HEK293 (cell line): ENCODE measurements around the gene RASGRP3.

ENCODE experiments used
- CTCF ChIA-PET: fragments of 350-600 bp; formaldehyde crosslinking; extraction: SDS; loops from one replicate; lab custom pipeline; 2021; ENCODE audit warnings: antibody characterized with exemption; lab: Yijun Ruan, JAX
- POLR2A ChIA-PET: fragments of 300-600 bp; formaldehyde crosslinking; extraction: SDS; loops from one replicate; lab custom pipeline; 2020; ENCODE audit warnings: antibody characterized with exemption, inconsistent platforms; lab: Yijun Ruan, JAX
- H3K27ac ChIP-seq: fragments of 200-500 bp; sonication (Bioruptor generic); 2 replicates; pipeline ENCODE4 v1.5.1; 2014; ENCODE audit warnings: low read depth, low read length, control low read depth, inconsistent platforms; ENCODE audit errors: extremely low read depth
- H3K36me3 ChIP-seq, 2 experiments: fragments of 200-500 bp in 1 of 2; sonication (Bioruptor generic) in 1 of 2; 1 replicate in 1 of 2; 2 replicates in 1 of 2; pipeline ENCODE4 v1.5.1; 2014 to 2017; ENCODE audit warnings: inconsistent platforms in 2 of 2, low read length in 2 of 2; ENCODE audit not compliant: control insufficient read depth in 2 of 2, insufficient read depth in 1 of 2
- H3K4me1 ChIP-seq: fragments of 200-500 bp; sonication (Bioruptor generic); 2 replicates; pipeline ENCODE4 v1.5.1; 2014; ENCODE audit warnings: mild to moderate bottlenecking, low read length, inconsistent platforms; ENCODE audit not compliant: control insufficient read depth, insufficient read depth
- H3K4me3 ChIP-seq: 2 replicates; pipeline ENCODE4 v1.5.1; 2011; ENCODE audit warnings: low read depth, mild to moderate bottlenecking, control low read depth, low read length, moderate library complexity
- H3K9me3 ChIP-seq: fragments of 200-500 bp; sonication (Bioruptor generic); 2 replicates; pipeline ENCODE4 v1.5.1; 2014; ENCODE audit warnings: low read depth, low read length, inconsistent platforms; ENCODE audit not compliant: control insufficient read depth, insufficient read depth
- HOXA7 ChIP-seq: sonication (generic); formaldehyde crosslinking; IDR thresholded peaks from 2 replicates; pipeline ENCODE4 v1.8.1; 2022; ENCODE audit warnings: missing genetic modification reagents, borderline replicate concordance
- PRDM1 ChIP-seq: fragments of 450-650 bp; formaldehyde crosslinking; IDR thresholded peaks from 2 replicates; pipeline ENCODE4; 2016; ENCODE audit warnings: missing biosample characterization, missing genetic modification characterization
- RBAK ChIP-seq: fragments of 450-650 bp; formaldehyde crosslinking; IDR thresholded peaks from 2 replicates; pipeline ENCODE4 v1.5.1; 2016; ENCODE audit warnings: missing biosample characterization, missing genetic modification characterization
- REPIN1 ChIP-seq: fragments of 450-650 bp; formaldehyde crosslinking; IDR thresholded peaks from 2 replicates; pipeline ENCODE4 v1.5.1; 2017; ENCODE audit warnings: missing biosample characterization, missing genetic modification characterization, low read depth
- SALL2 ChIP-seq: fragments of 450-650 bp; formaldehyde crosslinking; IDR thresholded peaks from 2 replicates; pipeline ENCODE4 v1.5.0; 2017; ENCODE audit warnings: missing biosample characterization, mild to moderate bottlenecking, missing genetic modification characterization, borderline replicate concordance
- SP2 ChIP-seq: fragments of 450-650 bp; formaldehyde crosslinking; IDR thresholded peaks from 2 replicates; pipeline ENCODE4 v1.5.1; 2016; ENCODE audit warnings: missing biosample characterization, missing genetic modification characterization
- SP3 ChIP-seq: fragments of 450-650 bp; formaldehyde crosslinking; IDR thresholded peaks from 2 replicates; pipeline ENCODE4 v1.5.1; 2016; ENCODE audit warnings: missing biosample characterization, missing genetic modification characterization
- ZFHX2 ChIP-seq: fragments of 450-650 bp; formaldehyde crosslinking; conservative IDR thresholded peaks from 2 replicates; pipeline ENCODE4 v1.5.1; 2016; ENCODE audit warnings: missing biosample characterization, missing genetic modification characterization
- ZFP37 ChIP-seq: fragments of 450-650 bp; formaldehyde crosslinking; IDR thresholded peaks from 2 replicates; pipeline ENCODE4 v1.5.1; 2016; ENCODE audit warnings: missing biosample characterization, missing genetic modification characterization
- ZNF239 ChIP-seq: fragments of 450-650 bp; formaldehyde crosslinking; IDR thresholded peaks from 2 replicates; pipeline ENCODE4 v1.5.1; 2016; ENCODE audit warnings: missing biosample characterization, missing genetic modification characterization
- ZNF248 ChIP-seq: fragments of 450-650 bp; formaldehyde crosslinking; IDR thresholded peaks from 2 replicates; pipeline ENCODE4 v1.5.1; 2017; ENCODE audit warnings: missing biosample characterization, missing genetic modification characterization
- ZNF266 ChIP-seq: fragments of 450-650 bp; formaldehyde crosslinking; IDR thresholded peaks from 2 replicates; pipeline ENCODE4 v1.5.1; 2016; ENCODE audit warnings: missing biosample characterization, missing genetic modification characterization, low read depth
- ZNF311 ChIP-seq: fragments of 450-650 bp; formaldehyde crosslinking; IDR thresholded peaks from 2 replicates; pipeline ENCODE4 v1.5.1; 2017; ENCODE audit warnings: missing biosample characterization, missing genetic modification characterization, borderline replicate concordance
- ZNF354C ChIP-seq: fragments of 450-650 bp; formaldehyde crosslinking; IDR thresholded peaks from 2 replicates; pipeline ENCODE4 v1.5.1; 2016; ENCODE audit warnings: missing biosample characterization, missing genetic modification characterization, low read depth, borderline replicate concordance
- ZNF37A ChIP-seq: fragments of 450-650 bp; IDR thresholded peaks from 2 replicates; pipeline ENCODE4 v1.5.1; 2018; ENCODE audit warnings: missing biosample characterization, missing genetic modification characterization
- ZNF404 ChIP-seq: fragments of 450-650 bp; formaldehyde crosslinking; IDR thresholded peaks from 2 replicates; pipeline ENCODE4 v1.5.1; 2017; ENCODE audit warnings: missing biosample characterization, missing genetic modification characterization
- ZNF426 ChIP-seq: fragments of 450-650 bp; formaldehyde crosslinking; IDR thresholded peaks from 2 replicates; pipeline ENCODE4 v1.5.1; 2017; ENCODE audit warnings: missing biosample characterization, missing genetic modification characterization, mild to moderate bottlenecking, inconsistent platforms, moderate library complexity
- ZNF544 ChIP-seq: fragments of 450-650 bp; formaldehyde crosslinking; IDR thresholded peaks from 2 replicates; pipeline ENCODE4 v1.5.0; 2017; ENCODE audit warnings: missing biosample characterization, missing genetic modification characterization
- ZNF558 ChIP-seq: fragments of 450-650 bp; formaldehyde crosslinking; IDR thresholded peaks from 2 replicates; pipeline ENCODE4 v1.5.1; 2016; ENCODE audit warnings: missing biosample characterization, missing genetic modification characterization
- ZNF785 ChIP-seq: fragments of 450-650 bp; formaldehyde crosslinking; IDR thresholded peaks from 2 replicates; pipeline ENCODE4 v1.5.1; 2016; ENCODE audit warnings: missing biosample characterization, missing genetic modification characterization
- ZSCAN23 ChIP-seq: fragments of 450-650 bp; formaldehyde crosslinking; IDR thresholded peaks from 2 replicates; pipeline ENCODE4 v1.5.1; 2016; ENCODE audit warnings: missing biosample characterization, missing genetic modification characterization
- TF ChIP-seq, protein P1 (sequence below): fragments of 450-650 bp; formaldehyde crosslinking; IDR thresholded peaks from 2 replicates; pipeline ENCODE4; 2016; ENCODE audit warnings: missing biosample characterization, missing genetic modification characterization
- TF ChIP-seq, protein P2 (sequence below): fragments of 450-650 bp; formaldehyde crosslinking; IDR thresholded peaks from 2 replicates; pipeline ENCODE4 v1.5.1; 2016; ENCODE audit warnings: missing biosample characterization, missing genetic modification characterization
- TF ChIP-seq, protein P3 (sequence below): fragments of 450-650 bp; formaldehyde crosslinking; IDR thresholded peaks from 2 replicates; pipeline ENCODE4 v1.5.1; 2017; ENCODE audit warnings: missing biosample characterization, missing genetic modification characterization

Gene RASGRP3

DNA sequence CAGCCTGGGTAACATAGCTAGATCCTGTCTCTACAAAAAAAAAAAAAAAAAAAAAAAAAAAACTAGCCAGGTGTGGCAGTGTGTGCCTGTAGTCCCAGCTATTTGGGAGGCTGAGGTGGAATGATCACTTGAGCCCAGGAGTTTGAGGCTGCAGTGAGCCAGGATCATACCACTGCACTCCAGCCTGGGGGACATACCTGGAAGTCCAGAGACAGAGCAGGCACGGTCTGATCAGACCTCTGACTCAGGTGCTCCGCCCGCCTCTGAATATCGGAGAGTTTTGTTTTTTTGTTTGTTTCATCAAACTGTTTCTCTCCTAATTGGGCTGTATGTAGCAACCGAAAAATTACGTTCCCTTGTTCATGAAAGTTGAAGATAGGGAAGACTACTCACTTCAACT, 49.2 kb downstream of the RASGRP3 start (continued):
- TF ChIP-seq SALL2 (tag by site-specific recombination) (no peak), REPIN1 (no peak), ZNF558 (tag by site-specific recombination) (no peak), ZFHX2 (tag by site-specific recombination) (no peak)
- TF ChIP-seq, protein P1, sequence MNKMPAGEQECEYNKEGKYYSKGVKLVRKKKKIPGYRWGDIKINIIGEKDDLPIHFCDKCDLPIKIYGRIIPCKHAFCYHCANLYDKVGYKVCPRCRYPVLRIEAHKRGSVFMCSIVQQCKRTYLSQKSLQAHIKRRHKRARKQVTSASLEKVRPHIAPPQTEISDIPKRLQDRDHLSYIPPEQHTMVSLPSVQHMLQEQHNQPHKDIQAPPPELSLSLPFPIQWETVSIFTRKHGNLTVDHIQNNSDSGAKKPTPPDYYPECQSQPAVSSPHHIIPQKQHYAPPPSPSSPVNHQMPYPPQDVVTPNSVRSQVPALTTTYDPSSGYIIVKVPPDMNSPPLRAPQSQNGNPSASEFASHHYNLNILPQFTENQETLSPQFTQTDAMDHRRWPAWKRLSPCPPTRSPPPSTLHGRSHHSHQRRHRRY = no peak
- TF ChIP-seq, all 188 proteins: peak for 0

DNA sequence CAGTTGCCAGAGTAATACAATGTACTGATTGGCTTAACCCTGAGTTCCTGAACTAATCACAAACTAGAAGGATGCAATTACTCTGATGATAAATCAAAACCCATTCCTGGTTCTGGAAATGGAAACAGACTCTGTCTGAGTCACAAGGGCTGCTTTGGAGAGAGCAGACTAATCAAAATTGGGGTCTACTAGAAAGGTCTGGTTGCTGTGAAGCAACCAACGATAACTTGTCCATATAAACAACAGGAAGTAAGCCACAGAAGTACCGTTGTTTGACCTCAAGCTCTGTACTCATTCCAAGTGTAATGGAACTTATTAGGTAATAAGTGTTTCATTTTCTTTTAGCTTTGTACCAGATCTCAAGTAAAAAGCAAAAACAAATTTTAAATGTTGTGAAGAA, 49.7 kb downstream of the RASGRP3 start:
- no peak overlapping the region for H3K27ac ChIP-seq
- TF ChIP-seq, protein P2, sequence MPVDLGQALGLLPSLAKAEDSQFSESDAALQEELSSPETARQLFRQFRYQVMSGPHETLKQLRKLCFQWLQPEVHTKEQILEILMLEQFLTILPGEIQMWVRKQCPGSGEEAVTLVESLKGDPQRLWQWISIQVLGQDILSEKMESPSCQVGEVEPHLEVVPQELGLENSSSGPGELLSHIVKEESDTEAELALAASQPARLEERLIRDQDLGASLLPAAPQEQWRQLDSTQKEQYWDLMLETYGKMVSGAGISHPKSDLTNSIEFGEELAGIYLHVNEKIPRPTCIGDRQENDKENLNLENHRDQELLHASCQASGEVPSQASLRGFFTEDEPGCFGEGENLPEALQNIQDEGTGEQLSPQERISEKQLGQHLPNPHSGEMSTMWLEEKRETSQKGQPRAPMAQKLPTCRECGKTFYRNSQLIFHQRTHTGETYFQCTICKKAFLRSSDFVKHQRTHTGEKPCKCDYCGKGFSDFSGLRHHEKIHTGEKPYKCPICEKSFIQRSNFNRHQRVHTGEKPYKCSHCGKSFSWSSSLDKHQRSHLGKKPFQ (tag by site-specific recombination) = no peak
- TF ChIP-seq ZFP37 (tag by site-specific recombination) = no peak
- no peak for TF ChIP-seq ZNF266 (tag by site-specific recombination)
- no peak for TF ChIP-seq ZNF311 (tag by site-specific recombination)
- TF ChIP-seq ZNF248 (tag by site-specific recombination) = no peak
- TF ChIP-seq, protein P1 = no peak
- TF ChIP-seq ZSCAN23 (tag by site-specific recombination) = no peak
- no peak for TF ChIP-seq ZNF785 (tag by site-specific recombination)
- TF ChIP-seq ZNF239 (tag by site-specific recombination) = no peak
- TF ChIP-seq SP2 (tag by site-specific recombination) = no peak
- TF ChIP-seq SP3 (tag by site-specific recombination) = no peak
- TF ChIP-seq ZNF404 (tag by site-specific recombination) = no peak
- TF ChIP-seq ZNF426 = no peak
- TF ChIP-seq, protein P3, sequence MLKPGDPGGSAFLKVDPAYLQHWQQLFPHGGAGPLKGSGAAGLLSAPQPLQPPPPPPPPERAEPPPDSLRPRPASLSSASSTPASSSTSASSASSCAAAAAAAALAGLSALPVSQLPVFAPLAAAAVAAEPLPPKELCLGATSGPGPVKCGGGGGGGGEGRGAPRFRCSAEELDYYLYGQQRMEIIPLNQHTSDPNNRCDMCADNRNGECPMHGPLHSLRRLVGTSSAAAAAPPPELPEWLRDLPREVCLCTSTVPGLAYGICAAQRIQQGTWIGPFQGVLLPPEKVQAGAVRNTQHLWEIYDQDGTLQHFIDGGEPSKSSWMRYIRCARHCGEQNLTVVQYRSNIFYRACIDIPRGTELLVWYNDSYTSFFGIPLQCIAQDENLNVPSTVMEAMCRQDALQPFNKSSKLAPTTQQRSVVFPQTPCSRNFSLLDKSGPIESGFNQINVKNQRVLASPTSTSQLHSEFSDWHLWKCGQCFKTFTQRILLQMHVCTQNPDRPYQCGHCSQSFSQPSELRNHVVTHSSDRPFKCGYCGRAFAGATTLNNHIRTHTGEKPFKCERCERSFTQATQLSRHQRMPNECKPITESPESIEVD = no peak
- no peak for TF ChIP-seq ZNF37A
- no peak for TF ChIP-seq ZNF544 (tag by site-specific recombination)
- no peak for TF ChIP-seq HOXA7 (CRISPR knock-in tag)
- TF ChIP-seq PRDM1 (tag by site-specific recombination) = no peak
- TF ChIP-seq ZNF354C (tag by site-specific recombination) = no peak
- no peak for TF ChIP-seq RBAK (tag by site-specific recombination)
- H3K36me3 ChIP-seq = no peaks in the 10 kb centered on the region
- H3K4me3 ChIP-seq = no peak overlapping the region
- no peaks in the 10 kb centered on the region for H3K4me1 ChIP-seq
- CTCF ChIA-PET = no interaction called here
- H3K9me3 ChIP-seq = no peaks in the 10 kb centered on the region
- POLR2A ChIA-PET = no interaction called here
